ENCODE measurements around the gene ANO9. TPM values are rescaled to one million over a fixed set of nuclear protein-coding genes. Genes with fewer than 3 reads are reported as not detected.
A peak's percentile ranks its signal among the peaks of the same experiment; 100 is the strongest.
"Not testable (repeated sequence)": the region's sequence is repeated elsewhere in the genome, so short reads cannot be mapped to it uniquely, and the experiment has no call there.

The ANO9 gene
- total RNA-seq, 1 donor, result 7.0 TPM

GRCh38 chr11:417652-418342 lies 24.0 kb downstream of the ANO9 start:
- DNase-seq (ENCODE audit: low read depth in 2 of 3, low spot score in 2 of 3), result no peak

- DNase-seq (ENCODE audit: low read depth in 2 of 3, low spot score in 2 of 3), result no peak
Observed at GRCh38 chr11:416757-417621, 24.8 kb downstream of the ANO9 start.

- DNase-seq (ENCODE audit: low read depth in 2 of 3, low spot score in 2 of 3), result no peak
Observed at GRCh38 chr11:416051-416756, 25.6 kb downstream of the ANO9 start.

- no peak for DNase-seq (ENCODE audit: low read depth in 2 of 3, low spot score in 2 of 3)
Observed at GRCh38 chr11:415640-416041, 26.2 kb downstream of the ANO9 start.

- no peak for DNase-seq (ENCODE audit: low read depth in 2 of 3, low spot score in 2 of 3)
Observed at GRCh38 chr11:414318-414857, 27.4 kb downstream of the ANO9 start.

- DNase-seq (ENCODE audit: low read depth in 2 of 3, low spot score in 2 of 3), result no peak
Observed at GRCh38 chr11:413120-414081, 28.4 kb downstream of the ANO9 start.

- DNase-seq (ENCODE audit: low read depth in 2 of 3, low spot score in 2 of 3), result no peak
Observed at GRCh38 chr11:412641-413119, 29.1 kb downstream of the ANO9 start.

GRCh38 chr11:411520-411919 lies 30.3 kb downstream of the ANO9 start:
- not testable (repeated sequence) for DNase-seq (ENCODE audit: low read depth in 2 of 3, low spot score in 2 of 3)

GRCh38 chr11:410711-411110 lies 31.1 kb downstream of the ANO9 start:
- not testable (repeated sequence) for DNase-seq (ENCODE audit: low read depth in 2 of 3, low spot score in 2 of 3)

- DNase-seq (ENCODE audit: low read depth in 2 of 3, low spot score in 2 of 3), result no peak
Observed at GRCh38 chr11:409600-410483, 32.0 kb downstream of the ANO9 start.

GRCh38 chr11:409008-409599 lies 32.7 kb downstream of the ANO9 start:
- no peak for DNase-seq (ENCODE audit: low read depth in 2 of 3, low spot score in 2 of 3)

GRCh38 chr11:408154-409007 lies 33.4 kb downstream of the ANO9 start:
- DNase-seq (ENCODE audit: low read depth in 2 of 3, low spot score in 2 of 3), result no peak

- no peak for DNase-seq (ENCODE audit: low read depth in 2 of 3, low spot score in 2 of 3)
Observed at GRCh38 chr11:407651-408123, 34.1 kb downstream of the ANO9 start.

GRCh38 chr11:406796-407650 lies 34.8 kb downstream of the ANO9 start:
- DNase-seq (ENCODE audit: low read depth in 2 of 3, low spot score in 2 of 3), result peak; percentile 85 to 95 (median 95)

- DNase-seq (ENCODE audit: low read depth in 2 of 3, low spot score in 2 of 3), result no peak
Observed at GRCh38 chr11:405954-406795, 35.6 kb downstream of the ANO9 start.

Data from hematopoietic multipotent progenitor cell (in vitro differentiated cells).